NCI-H1105 (cell line): ENCODE results near the gene SPDYE9.
"Not testable (repeated sequence)": the region's sequence is repeated elsewhere in the genome, so short reads cannot be mapped to it uniquely, and the experiment has no call there.

Experiments
- DNase-seq: peaks from one replicate; lab custom pipeline; 2025; lab: John Stamatoyannopoulos, UW

SPDYE9 gene

GRCh38 chr7:73085938-73086337 is at the start of gene SPDYE9:
TSS of gene SPDYE9 (minus strand) at chr7:73086038. CDS start at chr7:73084238, 1,800 bp downstream.
- not testable (repeated sequence) for DNase-seq

- DNase-seq: not testable (repeated sequence)
Observed at GRCh38 chr7:73134866-73135265, 49.0 kb upstream of the SPDYE9 start.

GRCh38 chr7:73132651-73133217 is 46.9 kb upstream of the SPDYE9 start:
- not testable (repeated sequence) for DNase-seq

GRCh38 chr7:73130612-73131011 is 44.8 kb upstream of the SPDYE9 start:
- DNase-seq: not testable (repeated sequence)

- not testable (repeated sequence) for DNase-seq
Observed at GRCh38 chr7:73124126-73124525, 38.3 kb upstream of the SPDYE9 start.

- DNase-seq: not testable (repeated sequence)
Observed at GRCh38 chr7:73122778-73123447, 37.1 kb upstream of the SPDYE9 start.

- not testable (repeated sequence) for DNase-seq
Observed at GRCh38 chr7:73118155-73118554, 32.3 kb upstream of the SPDYE9 start.

- DNase-seq: not testable (repeated sequence)
Observed at GRCh38 chr7:73057811-73058210, 28.0 kb downstream of the SPDYE9 start, which contains the start of gene SPDYE11. TSS of gene SPDYE11 (minus strand) at chr7:73057911. CDS start at chr7:73056111, 1,800 bp downstream.

GRCh38 chr7:73029666-73030065 is 56.2 kb downstream of the SPDYE9 start, which contains the start of gene SPDYE8:
TSS of gene SPDYE8 (minus strand) at chr7:73029766. CDS start at chr7:73027966, 1,800 bp downstream.
- DNase-seq: not testable (repeated sequence)
